IMR-90 (cell line): ENCODE results near the gene NLGN1.

Experiments used
- POLR2A ChIP-seq: IDR thresholded peaks from 2 replicates; pipeline ENCODE4 v1.6.1; 2012; ENCODE audit warnings: mild to moderate bottlenecking, low read depth, low read length
- RAD21 ChIP-seq: IDR thresholded peaks from 2 replicates; pipeline ENCODE4 v1.6.1; 2012; ENCODE audit warnings: low read length, improper control_type of control experiment
- RFX5 ChIP-seq: IDR thresholded peaks from 2 replicates; pipeline ENCODE4 v1.8.0; 2012; ENCODE audit warnings: low read depth, mild to moderate bottlenecking, low read length, moderate library complexity
- TF ChIP-seq, protein P1 (sequence below): conservative IDR thresholded peaks from 2 replicates; pipeline ENCODE4 v1.5.1; 2012; ENCODE audit warnings: mild to moderate bottlenecking, low read depth, low read length, improper control_type of control experiment

DNA sequence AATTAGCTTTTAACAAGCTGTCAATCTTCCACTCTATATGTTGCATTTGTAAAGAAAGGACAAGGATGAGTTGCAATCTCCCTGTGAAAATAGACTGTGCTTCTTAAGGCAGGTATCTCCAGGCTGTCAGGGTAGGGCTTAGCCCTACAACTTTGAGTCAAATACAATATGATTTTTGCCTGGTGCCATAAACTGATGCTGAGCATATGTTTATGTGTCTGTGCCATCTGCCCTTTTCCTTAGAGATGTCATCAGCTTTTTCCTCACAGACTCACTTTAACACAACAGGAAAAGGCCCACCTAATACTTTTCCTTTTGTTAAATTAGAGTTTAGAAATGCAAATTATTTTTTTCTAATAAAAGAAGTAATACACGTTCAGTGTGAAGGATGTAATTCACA, 548.3 kb downstream of the NLGN1 start:
- TF ChIP-seq, protein P1, sequence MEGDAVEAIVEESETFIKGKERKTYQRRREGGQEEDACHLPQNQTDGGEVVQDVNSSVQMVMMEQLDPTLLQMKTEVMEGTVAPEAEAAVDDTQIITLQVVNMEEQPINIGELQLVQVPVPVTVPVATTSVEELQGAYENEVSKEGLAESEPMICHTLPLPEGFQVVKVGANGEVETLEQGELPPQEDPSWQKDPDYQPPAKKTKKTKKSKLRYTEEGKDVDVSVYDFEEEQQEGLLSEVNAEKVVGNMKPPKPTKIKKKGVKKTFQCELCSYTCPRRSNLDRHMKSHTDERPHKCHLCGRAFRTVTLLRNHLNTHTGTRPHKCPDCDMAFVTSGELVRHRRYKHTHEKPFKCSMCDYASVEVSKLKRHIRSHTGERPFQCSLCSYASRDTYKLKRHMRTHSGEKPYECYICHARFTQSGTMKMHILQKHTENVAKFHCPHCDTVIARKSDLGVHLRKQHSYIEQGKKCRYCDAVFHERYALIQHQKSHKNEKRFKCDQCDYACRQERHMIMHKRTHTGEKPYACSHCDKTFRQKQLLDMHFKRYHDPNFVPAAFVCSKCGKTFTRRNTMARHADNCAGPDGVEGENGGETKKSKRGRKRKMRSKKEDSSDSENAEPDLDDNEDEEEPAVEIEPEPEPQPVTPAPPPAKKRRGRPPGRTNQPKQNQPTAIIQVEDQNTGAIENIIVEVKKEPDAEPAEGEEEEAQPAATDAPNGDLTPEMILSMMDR = no peak
- no peak for TF ChIP-seq POLR2A
- no peak for TF ChIP-seq RAD21
- no peak for TF ChIP-seq RFX5
